Measurements from ENCODE around the gene PSMF1. TPM values are rescaled to one million over a fixed set of nuclear protein-coding genes. Genes with fewer than 3 reads are reported as not detected.
"Not testable (repeated sequence)": the region's sequence is repeated elsewhere in the genome, so short reads cannot be mapped to it uniquely, and the experiment has no call there.

The PSMF1 gene
- total RNA-seq, 2 donors from 2014 or later: 86.7 to 116 TPM

DNA sequence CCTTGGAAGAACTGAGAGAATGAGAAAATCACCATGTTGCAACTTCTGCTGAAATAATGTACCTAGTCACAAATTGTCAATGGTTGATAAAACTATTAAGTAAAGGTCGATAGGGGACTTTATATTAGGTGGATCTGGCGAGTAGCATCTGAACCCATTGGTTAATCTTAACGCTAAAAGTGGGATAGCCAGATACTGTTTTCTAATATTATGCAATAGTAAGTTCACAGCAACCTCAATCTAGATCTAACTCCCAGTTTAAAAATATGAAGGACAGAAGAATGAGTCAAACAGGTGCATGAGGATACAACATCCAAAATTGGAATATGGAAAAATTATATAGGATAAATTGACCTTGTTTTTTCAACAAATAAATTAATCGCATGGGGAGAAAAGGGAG is 18.8 kb downstream of the PSMF1 start:
- Histone ChIP-seq H3K27ac (no peak overlapping the region), H3K9me3 (no peaks in the 10 kb centered on the region), H3K4me3 (no peak overlapping the region), H3K4me1 (ENCODE audit: control insufficient read depth in 1 of 2, low read depth in 2 of 2) (no peaks in the 10 kb centered on the region), H3K27me3 (replicated peaks; ENCODE audit: insufficient read depth) (no peaks in the 10 kb centered on the region), H3K36me3 (peaks cover 31% of the 10 kb centered on the region)
- TF ChIP-seq, protein P1, sequence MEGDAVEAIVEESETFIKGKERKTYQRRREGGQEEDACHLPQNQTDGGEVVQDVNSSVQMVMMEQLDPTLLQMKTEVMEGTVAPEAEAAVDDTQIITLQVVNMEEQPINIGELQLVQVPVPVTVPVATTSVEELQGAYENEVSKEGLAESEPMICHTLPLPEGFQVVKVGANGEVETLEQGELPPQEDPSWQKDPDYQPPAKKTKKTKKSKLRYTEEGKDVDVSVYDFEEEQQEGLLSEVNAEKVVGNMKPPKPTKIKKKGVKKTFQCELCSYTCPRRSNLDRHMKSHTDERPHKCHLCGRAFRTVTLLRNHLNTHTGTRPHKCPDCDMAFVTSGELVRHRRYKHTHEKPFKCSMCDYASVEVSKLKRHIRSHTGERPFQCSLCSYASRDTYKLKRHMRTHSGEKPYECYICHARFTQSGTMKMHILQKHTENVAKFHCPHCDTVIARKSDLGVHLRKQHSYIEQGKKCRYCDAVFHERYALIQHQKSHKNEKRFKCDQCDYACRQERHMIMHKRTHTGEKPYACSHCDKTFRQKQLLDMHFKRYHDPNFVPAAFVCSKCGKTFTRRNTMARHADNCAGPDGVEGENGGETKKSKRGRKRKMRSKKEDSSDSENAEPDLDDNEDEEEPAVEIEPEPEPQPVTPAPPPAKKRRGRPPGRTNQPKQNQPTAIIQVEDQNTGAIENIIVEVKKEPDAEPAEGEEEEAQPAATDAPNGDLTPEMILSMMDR (IDR thresholded peaks at IDR 0.05): no peak
- no peak for ATAC-seq (ENCODE audit: insufficient number of reproducible peaks, low FRiP score, low read depth)
- no peak for DNase-seq (ENCODE audit: low spot score)

DNA sequence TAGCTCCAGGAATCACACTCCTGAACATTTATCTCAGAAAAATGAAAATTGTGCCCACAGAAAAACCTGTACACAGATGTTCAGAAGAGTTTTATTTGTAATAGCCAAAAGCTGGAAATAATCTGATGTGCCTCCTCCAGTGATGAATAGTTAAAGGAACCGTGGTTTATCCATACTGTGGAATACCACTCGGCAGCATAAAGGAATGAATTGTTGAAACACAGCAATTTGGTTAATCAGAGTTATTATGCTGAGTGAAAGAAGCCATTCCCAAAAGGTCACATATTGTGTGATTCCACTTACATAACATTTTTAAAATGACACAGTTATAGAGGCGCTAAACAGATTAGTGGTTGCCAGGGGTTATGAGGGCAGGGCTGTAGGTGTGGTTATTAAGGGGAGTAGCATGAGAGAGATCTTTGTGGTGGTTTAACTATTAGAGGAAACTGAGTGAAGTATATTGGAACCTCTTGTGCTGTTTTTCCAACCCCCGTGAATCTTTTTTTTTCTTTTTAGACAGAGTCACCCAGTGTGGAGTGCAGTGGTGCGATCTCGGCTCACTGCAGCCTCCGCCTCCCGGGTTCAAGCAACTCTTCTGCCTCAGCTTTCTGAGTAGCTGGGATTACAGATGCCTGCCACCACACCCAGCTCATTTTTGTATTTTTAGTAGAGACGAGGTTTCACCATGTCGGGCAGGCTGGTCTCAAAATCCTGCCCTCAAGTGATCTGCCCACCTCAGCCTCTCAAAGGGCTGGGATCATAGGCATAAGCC is 26.2 kb downstream of the PSMF1 start:
- Histone ChIP-seq H3K27me3 (replicated peaks; ENCODE audit: insufficient read depth) (no peaks in the 10 kb centered on the region), H3K9me3 (no peaks in the 10 kb centered on the region), H3K4me3 (no peak overlapping the region), H3K36me3 (peaks cover 29% of the 10 kb centered on the region), H3K27ac (no peak overlapping the region), H3K4me1 (ENCODE audit: control insufficient read depth in 1 of 2, low read depth in 2 of 2) (no peaks in the 10 kb centered on the region)
- DNase-seq (ENCODE audit: low spot score) (no peak), ATAC-seq (ENCODE audit: insufficient number of reproducible peaks, low FRiP score, low read depth) (no peak)
- TF ChIP-seq, protein P1 (IDR thresholded peaks at IDR 0.05): no peak

DNA sequence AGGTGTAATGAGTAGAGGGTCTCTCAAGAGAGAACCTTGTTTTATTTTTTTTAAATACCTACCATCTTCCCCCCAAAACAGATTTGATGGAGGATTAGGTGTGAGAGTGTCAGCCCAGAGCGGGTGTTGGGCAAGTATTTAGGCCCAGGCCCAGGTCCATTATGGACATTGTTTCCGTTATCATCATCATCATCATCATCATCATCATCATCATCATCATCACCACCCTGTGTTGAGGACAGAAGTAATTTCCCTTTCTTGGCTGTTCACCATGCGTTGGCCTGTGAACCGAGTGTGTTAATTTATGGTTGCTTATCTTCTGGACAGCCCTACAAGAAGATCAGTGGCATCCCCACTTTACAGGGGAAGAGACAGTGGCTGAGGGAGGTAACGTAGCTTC is 28.6 kb downstream of the PSMF1 start:
- ATAC-seq (ENCODE audit: insufficient number of reproducible peaks, low FRiP score, low read depth): no peak
- DNase-seq (ENCODE audit: low spot score): no peak
- TF ChIP-seq, protein P1 (IDR thresholded peaks at IDR 0.05): no peak
- Histone ChIP-seq H3K9me3 (no peaks in the 10 kb centered on the region), H3K4me3 (no peak overlapping the region), H3K27me3 (replicated peaks; ENCODE audit: insufficient read depth) (no peaks in the 10 kb centered on the region), H3K36me3 (peaks cover 24% of the 10 kb centered on the region), H3K27ac (no peak overlapping the region), H3K4me1 (ENCODE audit: control insufficient read depth in 1 of 2, low read depth in 2 of 2) (no peaks in the 10 kb centered on the region)

DNA sequence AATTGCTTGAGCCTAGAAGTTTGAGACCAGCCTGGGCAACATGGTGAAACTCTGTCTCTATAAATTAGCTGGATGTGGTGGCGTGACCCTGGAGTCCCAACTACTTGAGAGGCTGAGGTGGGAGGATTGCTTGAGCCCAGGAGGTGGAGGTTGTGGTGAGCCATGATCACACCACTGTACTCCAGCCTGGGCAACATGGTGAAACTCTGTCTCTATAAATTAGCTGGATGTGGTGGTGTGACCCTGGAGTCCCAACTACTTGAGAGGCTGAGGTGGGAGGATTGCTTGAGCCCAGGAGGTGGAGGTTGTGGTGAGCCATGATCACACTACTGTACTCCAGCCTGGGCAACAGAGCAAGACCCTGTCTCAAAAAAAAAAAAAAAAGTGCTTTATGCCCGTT is 31.4 kb downstream of the PSMF1 start:
- H3K27ac ChIP-seq; ATAC-seq (ENCODE audit: insufficient number of reproducible peaks, low FRiP score, low read depth); H3K27me3 ChIP-seq (replicated peaks; ENCODE audit: insufficient read depth); H3K4me3 ChIP-seq; H3K9me3 ChIP-seq; DNase-seq (ENCODE audit: low spot score); H3K4me1 ChIP-seq (ENCODE audit: control insufficient read depth in 1 of 2, low read depth in 2 of 2): not testable (repeated sequence)
- peaks cover 25% of the 10 kb centered on the region for H3K36me3 ChIP-seq

DNA sequence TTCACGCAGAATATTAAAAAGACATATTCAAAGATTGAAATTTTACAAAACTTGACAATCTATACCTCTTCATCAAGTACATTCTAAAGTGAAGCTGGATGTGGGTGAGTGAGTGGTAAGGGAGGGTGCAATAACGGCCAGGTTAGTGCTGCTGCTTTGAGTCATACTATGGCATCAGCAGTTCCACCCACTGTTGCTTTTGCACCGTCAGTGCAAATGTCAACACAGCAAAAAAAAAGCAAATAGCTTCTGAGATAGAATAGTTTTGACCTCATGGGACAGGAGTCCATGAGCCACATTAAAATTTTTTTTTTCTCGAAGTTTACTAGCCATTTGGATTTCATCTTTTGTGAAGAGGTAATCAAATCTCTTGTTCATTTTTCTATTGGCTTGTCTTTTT is 31.8 kb downstream of the PSMF1 start:
- Histone ChIP-seq H3K4me3 (no peak overlapping the region), H3K4me1 (ENCODE audit: control insufficient read depth in 1 of 2, low read depth in 2 of 2) (no peaks in the 10 kb centered on the region), H3K27me3 (replicated peaks; ENCODE audit: insufficient read depth) (no peaks in the 10 kb centered on the region), H3K27ac (no peak overlapping the region), H3K9me3 (no peaks in the 10 kb centered on the region), H3K36me3 (peaks cover 29% of the 10 kb centered on the region)
- TF ChIP-seq, protein P1 (IDR thresholded peaks at IDR 0.05): no peak
- ATAC-seq (ENCODE audit: insufficient number of reproducible peaks, low FRiP score, low read depth) (no peak), DNase-seq (ENCODE audit: low spot score) (no peak)

DNA sequence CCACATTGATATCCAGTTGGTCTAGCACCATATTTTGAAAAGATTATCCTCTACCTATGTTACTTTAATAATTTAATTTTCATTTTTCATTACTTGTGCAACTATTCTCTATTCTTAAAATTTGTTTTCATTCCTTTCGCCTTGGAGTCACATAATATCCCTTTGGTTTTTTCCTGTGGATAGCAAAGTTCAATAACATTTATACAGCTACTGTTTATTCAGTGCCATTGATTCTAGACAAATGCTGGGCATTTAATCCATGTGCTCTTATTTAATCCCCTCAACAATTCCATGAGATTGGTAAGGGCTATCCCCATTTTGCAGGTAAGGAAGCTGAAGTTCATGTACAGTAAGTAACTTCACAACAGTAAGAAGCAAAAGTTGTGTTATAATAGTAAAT is 32.6 kb downstream of the PSMF1 start:
- H3K4me3 ChIP-seq: no peak overlapping the region
- no peak overlapping the region for H3K27ac ChIP-seq
- ATAC-seq (ENCODE audit: insufficient number of reproducible peaks, low FRiP score, low read depth) (no peak), DNase-seq (ENCODE audit: low spot score) (no peak)
- H3K27me3 ChIP-seq (replicated peaks; ENCODE audit: insufficient read depth): no peaks in the 10 kb centered on the region
- H3K36me3 ChIP-seq: peaks cover 30% of the 10 kb centered on the region
- no peaks in the 10 kb centered on the region for H3K9me3 ChIP-seq
- TF ChIP-seq, protein P1 (IDR thresholded peaks at IDR 0.05): no peak
- no peaks in the 10 kb centered on the region for H3K4me1 ChIP-seq (ENCODE audit: control insufficient read depth in 1 of 2, low read depth in 2 of 2)
